SK-N-SH (cell line): ENCODE results near the gene RBM47. TPM values are rescaled to one million over a fixed set of nuclear protein-coding genes. Genes with fewer than 3 reads are reported as not detected.

Experiments
- CTCF ChIA-PET: fragments of 300-600, 350-600 bp; formaldehyde crosslinking; extraction: SDS; loops from one replicate; lab custom pipeline; 2021; lab: Yijun Ruan, JAX
- POLR2A ChIA-PET: fragments of 350-600 bp; sonication (Branson Sonifier 250); formaldehyde crosslinking; extraction: SDS; loops from one replicate; lab custom pipeline; 2020; ENCODE audit warnings: antibody characterized with exemption, inconsistent platforms; lab: Yijun Ruan, JAX
- DNase-seq: peaks from one replicate; pipeline ENCODE4 v3.0.0; 2012
- H2AFZ ChIP-seq: fragments of 200-600 bp; sonication (generic); 2 replicates; pipeline ENCODE4 v1.8.1; 2016; ENCODE audit warnings: antibody characterized with exemption, mild to moderate bottlenecking, low read depth
- H3F3A ChIP-seq: fragments of 200-600 bp; sonication (generic); replicated peaks from 2 replicates; pipeline ENCODE3; 2016; ENCODE audit warnings: antibody characterized with exemption, mild to moderate bottlenecking; ENCODE audit not compliant: insufficient read depth
- H3K27ac ChIP-seq, 2 experiments: fragments of 200-500 bp in 1 of 2; fragments of 200-600 bp in 1 of 2; sonication (Bioruptor generic) in 1 of 2; sonication (generic), shearing (Covaris generic) in 1 of 2; 2 replicates each; pipeline versions ENCODE4 v1.5.1 to v1.6.1; 2014 to 2016; ENCODE audit warnings: low read depth in 2 of 2, inconsistent platforms in 1 of 2, low read length in 1 of 2, mild to moderate bottlenecking in 1 of 2, mixed read lengths in 1 of 2
- H3K27me3 ChIP-seq: fragments of 200-600 bp; sonication (generic), shearing (Covaris generic); 2 replicates; pipeline ENCODE4 v1.6.1; 2016; ENCODE audit warnings: mixed run types; ENCODE audit not compliant: insufficient read depth
- H3K36me3 ChIP-seq, 2 experiments: fragments of 200-500 bp in 1 of 2; fragments of 200-600 bp in 1 of 2; sonication (Bioruptor generic) in 1 of 2; sonication (generic) in 1 of 2; replicated peaks in 1 of 2; 2 replicates each; pipeline versions ENCODE3 to v1.5.1; 2014 to 2016; ENCODE audit warnings: low read length in 1 of 2, mild to moderate bottlenecking in 1 of 2; ENCODE audit not compliant: insufficient read depth in 2 of 2, control insufficient read depth in 1 of 2
- H3K4me1 ChIP-seq, 2 experiments: fragments of 200-500 bp in 1 of 2; fragments of 200-600 bp in 1 of 2; sonication (Bioruptor generic) in 1 of 2; sonication (generic), shearing (Covaris generic) in 1 of 2; 2 replicates each; pipeline versions ENCODE4 v1.5.1 to v1.6.1; 2014 to 2016; ENCODE audit warnings: low read depth in 1 of 2, low read length in 1 of 2, mixed run types in 1 of 2; ENCODE audit not compliant: insufficient read depth in 2 of 2, control insufficient read depth in 1 of 2
- H3K4me2 ChIP-seq: fragments of 200-600 bp; sonication (generic), shearing (Covaris generic); 2 replicates; pipeline ENCODE4 v1.6.1; 2017; ENCODE audit warnings: mixed run types
- H3K4me3 ChIP-seq, 2 experiments: fragments of 200-500 bp in 1 of 2; fragments of 200-600 bp in 1 of 2; sonication (Bioruptor generic) in 1 of 2; sonication (generic), shearing (Covaris generic) in 1 of 2; 2 replicates each; pipeline versions ENCODE4 v1.5.1 to v1.8.1; 2014 to 2016; ENCODE audit warnings: low read depth in 2 of 2, inconsistent platforms in 1 of 2, low read length in 1 of 2, mild to moderate bottlenecking in 1 of 2, mixed read lengths in 1 of 2, moderate library complexity in 1 of 2
- H3K79me2 ChIP-seq: fragments of 200-600 bp; sonication (generic); 2 replicates; pipeline ENCODE4 v1.8.1; 2017; ENCODE audit warnings: mild to moderate bottlenecking; ENCODE audit not compliant: insufficient read depth
- H3K9ac ChIP-seq: fragments of 200-600 bp; sonication (generic); 2 replicates; pipeline ENCODE4 v1.6.1; 2017; ENCODE audit warnings: mixed run types
- H3K9me2 ChIP-seq: fragments of 200-600 bp; sonication (generic); 2 replicates; pipeline ENCODE4 v1.6.1; 2017; ENCODE audit warnings: mixed run types
- H3K9me3 ChIP-seq: fragments of 200-600 bp; sonication (generic); 2 replicates; pipeline ENCODE4 v1.6.1; 2017; ENCODE audit warnings: mixed run types, mild to moderate bottlenecking, moderate library complexity
- H4K20me1 ChIP-seq: fragments of 200-600 bp; sonication (generic); 2 replicates; pipeline ENCODE4 v1.6.1; 2017; ENCODE audit warnings: mild to moderate bottlenecking, mixed run types; ENCODE audit not compliant: insufficient read depth
- ELF1 ChIP-seq: IDR thresholded peaks from 2 replicates; pipeline ENCODE4 v1.4.0; 2012
- EP300 ChIP-seq, 2 experiments: IDR thresholded peaks; 2 replicates each; pipeline versions ENCODE4 v1.4.0 to v1.6.1; 2012; ENCODE audit warnings: borderline replicate concordance in 1 of 2, low read depth in 1 of 2, low read length in 1 of 2
- GATA2 ChIP-seq: sonication (generic); formaldehyde crosslinking; IDR thresholded peaks from 2 replicates; pipeline ENCODE4 v1.5.0; 2020; ENCODE audit warnings: mild to moderate bottlenecking, missing genetic modification reagents
- JUND ChIP-seq: IDR thresholded peaks from 2 replicates; pipeline ENCODE4 v1.4.0; 2012
- MXI1 ChIP-seq: IDR thresholded peaks from 2 replicates; pipeline ENCODE4 v1.6.1; 2012; ENCODE audit warnings: mild to moderate bottlenecking, low read depth, low read length, improper control_type of control experiment
- NRF1 ChIP-seq: IDR thresholded peaks from 2 replicates; pipeline ENCODE4 v1.6.1; 2012; ENCODE audit warnings: low read depth, mild to moderate bottlenecking, low read length
- RAD21 ChIP-seq: IDR thresholded peaks from 2 replicates; pipeline ENCODE4 v1.6.1; 2012; ENCODE audit warnings: mild to moderate bottlenecking, low read length
- RCOR1 ChIP-seq: fragments of 150-350 bp; IDR thresholded peaks from 2 replicates; pipeline ENCODE4 v1.6.1; 2017; ENCODE audit warnings: antibody characterized with exemption, low read length
- RXRA ChIP-seq: IDR thresholded peaks from 2 replicates; pipeline ENCODE4 v1.4.0; 2012; ENCODE audit warnings: low read depth, mild to moderate bottlenecking, borderline replicate concordance
- TEAD4 ChIP-seq: IDR thresholded peaks from 2 replicates; pipeline ENCODE4 v1.4.0; 2012; ENCODE audit warnings: mild to moderate bottlenecking, borderline replicate concordance; ENCODE audit not compliant: insufficient read depth
- whole genome bisulfite sequencing: methylation state at CpG from one replicate; pipeline ENCODE4 v1.1.6; 2017; ENCODE audit warnings: low lambda C conversion rate; 5-methylcytosine and 5-hydroxymethylcytosine counted together
- polyA plus RNA-seq, 3 experiments: library from polyadenylated mRNA; depleted of rRNA; stranded (reverse); fragments of >200 nt; gene quantifications; 2 replicates each; pipeline ENCODE4 v1.2.3, GENCODE V29; 2012
- TF ChIP-seq, protein P1 (sequence below): fragments of 200-600 bp; sonication (generic); IDR thresholded peaks from 2 replicates; pipeline ENCODE4 v1.6.1; 2017; ENCODE audit warnings: antibody characterized with exemption, mild to moderate bottlenecking, moderate library complexity
- TF ChIP-seq, protein P2 (sequence below): fragments of 150-350 bp; IDR thresholded peaks from 2 replicates; pipeline ENCODE4 v1.6.1; 2016; ENCODE audit warnings: mild to moderate bottlenecking, low read depth, low read length
- TF ChIP-seq, protein P3 (sequence below): IDR thresholded peaks from 2 replicates; pipeline ENCODE4 v1.4.0; 2012; ENCODE audit warnings: low read depth, borderline replicate concordance
- TF ChIP-seq, protein P4 (sequence below): IDR thresholded peaks from 2 replicates; pipeline ENCODE4; 2012
- TF ChIP-seq, protein P5 (sequence below): IDR thresholded peaks from 2 replicates; pipeline ENCODE4 v1.4.0; 2012; ENCODE audit warnings: low read depth, borderline replicate concordance

RBM47 gene
- 4.7 and 6.8 TPM in 2 replicates for polyA plus RNA-seq (2012; rRNA removed)
- polyA plus RNA-seq (2012; cell fraction: cytosol; rRNA removed): 3.9 and 4.6 TPM in 2 replicates
- 4.1 and 7.9 TPM in 2 replicates for polyA plus RNA-seq (2012; cell fraction: nucleus; rRNA removed)

DNA sequence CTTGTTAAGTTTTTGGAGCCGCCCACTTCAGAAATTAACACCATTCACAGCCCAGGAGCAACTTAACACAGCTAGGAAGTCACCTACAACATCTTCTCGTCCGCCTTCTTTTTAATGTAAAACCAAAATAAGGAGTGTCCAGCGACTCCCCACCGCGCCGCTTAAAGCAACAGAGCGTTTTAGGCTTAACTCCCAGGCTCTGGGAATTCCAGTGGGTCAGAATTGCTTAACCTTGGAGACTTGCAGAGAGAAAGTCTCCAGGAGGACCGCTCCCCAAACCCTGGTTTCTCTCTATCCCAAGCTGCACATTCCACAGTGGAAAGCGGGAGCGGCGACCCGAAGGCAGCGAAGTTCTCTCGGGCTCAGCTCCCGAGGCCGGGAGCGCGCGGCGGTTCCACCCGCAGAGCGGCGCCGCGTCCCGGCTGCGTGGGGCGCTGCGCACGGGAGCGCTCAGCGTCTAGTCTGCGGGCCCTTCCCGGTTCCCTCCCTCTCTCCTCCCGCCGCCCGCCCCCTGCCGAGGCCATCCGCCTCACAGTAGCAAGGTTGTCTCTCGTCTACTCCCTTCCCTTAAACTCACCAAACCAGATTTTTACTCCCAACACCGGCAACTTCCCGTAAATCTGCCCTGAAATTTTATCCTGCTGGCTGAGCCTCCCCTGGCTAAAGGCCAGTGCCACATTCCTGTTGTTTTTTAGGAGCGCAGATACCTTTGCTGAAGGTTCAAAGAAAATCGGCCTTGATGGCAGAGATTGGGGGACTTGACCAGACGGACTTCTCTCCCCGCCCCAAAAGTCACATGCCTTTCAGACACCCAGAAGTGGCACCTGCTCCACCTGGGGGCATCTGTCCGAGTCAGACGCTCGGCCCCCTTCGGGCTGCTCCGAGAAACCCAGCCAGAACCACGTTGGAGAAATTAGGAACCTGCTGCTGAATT is at the start of gene RBM47:
Gene RBM47 (minus strand): TSS at position 464 of the 934 bp plus-strand sequence. CDS start 190,971 bp downstream, outside the sequence.
- Histone ChIP-seq H3K9me3 (no peaks in the 10 kb centered on the region), H3K9me2 (no peaks in the 10 kb centered on the region), H3K4me2 (peak within 1 kb of the TSS; percentile 80), H3K79me2 (no peaks in the 10 kb centered on the region), H3K36me3 (no peaks in the 10 kb centered on the region), H3K27me3 (no peaks in the 10 kb centered on the region), H3F3A (peaks cover 4% of the 10 kb centered on the region), H4K20me1 (no peaks in the 10 kb centered on the region), H3K9ac (peak within 1 kb of the TSS; percentile 69; the same call in 1 of the 2 replicates), H3K4me1 (no peaks in the 10 kb centered on the region; a peak in 2 of 4 replicates), H2AFZ (peak within 1 kb of the TSS; percentile 94), H3K4me3 (peak within 1 kb of the TSS; percentile 64 to 70), H3K27ac (peak within 1 kb of the TSS in 1 of 2 experiments; percentile 55; a peak in 1 of 4 replicates)
- 29% methylated on average over 32 of the region's 53 CpGs for WGBS
- TF ChIP-seq RAD21: peak; percentile 3; the same call in 1 of the 2 replicates
- peak; percentile 29; the same call in 1 of the 2 replicates for TF ChIP-seq TEAD4
- TF ChIP-seq, protein P1, sequence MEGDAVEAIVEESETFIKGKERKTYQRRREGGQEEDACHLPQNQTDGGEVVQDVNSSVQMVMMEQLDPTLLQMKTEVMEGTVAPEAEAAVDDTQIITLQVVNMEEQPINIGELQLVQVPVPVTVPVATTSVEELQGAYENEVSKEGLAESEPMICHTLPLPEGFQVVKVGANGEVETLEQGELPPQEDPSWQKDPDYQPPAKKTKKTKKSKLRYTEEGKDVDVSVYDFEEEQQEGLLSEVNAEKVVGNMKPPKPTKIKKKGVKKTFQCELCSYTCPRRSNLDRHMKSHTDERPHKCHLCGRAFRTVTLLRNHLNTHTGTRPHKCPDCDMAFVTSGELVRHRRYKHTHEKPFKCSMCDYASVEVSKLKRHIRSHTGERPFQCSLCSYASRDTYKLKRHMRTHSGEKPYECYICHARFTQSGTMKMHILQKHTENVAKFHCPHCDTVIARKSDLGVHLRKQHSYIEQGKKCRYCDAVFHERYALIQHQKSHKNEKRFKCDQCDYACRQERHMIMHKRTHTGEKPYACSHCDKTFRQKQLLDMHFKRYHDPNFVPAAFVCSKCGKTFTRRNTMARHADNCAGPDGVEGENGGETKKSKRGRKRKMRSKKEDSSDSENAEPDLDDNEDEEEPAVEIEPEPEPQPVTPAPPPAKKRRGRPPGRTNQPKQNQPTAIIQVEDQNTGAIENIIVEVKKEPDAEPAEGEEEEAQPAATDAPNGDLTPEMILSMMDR: peak; percentile 30; the same call in 1 of the 2 replicates
- peak; percentile 54 for TF ChIP-seq NRF1
- TF ChIP-seq RXRA: no peak
- TF ChIP-seq, protein P2, sequence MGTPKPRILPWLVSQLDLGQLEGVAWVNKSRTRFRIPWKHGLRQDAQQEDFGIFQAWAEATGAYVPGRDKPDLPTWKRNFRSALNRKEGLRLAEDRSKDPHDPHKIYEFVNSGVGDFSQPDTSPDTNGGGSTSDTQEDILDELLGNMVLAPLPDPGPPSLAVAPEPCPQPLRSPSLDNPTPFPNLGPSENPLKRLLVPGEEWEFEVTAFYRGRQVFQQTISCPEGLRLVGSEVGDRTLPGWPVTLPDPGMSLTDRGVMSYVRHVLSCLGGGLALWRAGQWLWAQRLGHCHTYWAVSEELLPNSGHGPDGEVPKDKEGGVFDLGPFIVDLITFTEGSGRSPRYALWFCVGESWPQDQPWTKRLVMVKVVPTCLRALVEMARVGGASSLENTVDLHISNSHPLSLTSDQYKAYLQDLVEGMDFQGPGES: no peak
- TF ChIP-seq EP300 (IDR thresholded peaks at IDR 0.05; ENCODE audit: borderline replicate concordance in 1 of 2, low read depth in 1 of 2, low read length in 1 of 2): peak in 1 of 2 experiments; percentile 25; a peak in 1 of 4 replicates
- TF ChIP-seq ELF1: 0 out of 2 replicates have a peak, but pooled peaks have one; percentile 10
- POLR2A ChIA-PET: no interaction called here
- CTCF ChIA-PET: interaction anchor here (1.1 to 1.5 kb wide), 2 partner anchors 24 to 61 kb away, joined by 3 to 4 read pairs; no protein-coding TSS in a partner anchor
- DNase-seq: peak; percentile 80

DNA sequence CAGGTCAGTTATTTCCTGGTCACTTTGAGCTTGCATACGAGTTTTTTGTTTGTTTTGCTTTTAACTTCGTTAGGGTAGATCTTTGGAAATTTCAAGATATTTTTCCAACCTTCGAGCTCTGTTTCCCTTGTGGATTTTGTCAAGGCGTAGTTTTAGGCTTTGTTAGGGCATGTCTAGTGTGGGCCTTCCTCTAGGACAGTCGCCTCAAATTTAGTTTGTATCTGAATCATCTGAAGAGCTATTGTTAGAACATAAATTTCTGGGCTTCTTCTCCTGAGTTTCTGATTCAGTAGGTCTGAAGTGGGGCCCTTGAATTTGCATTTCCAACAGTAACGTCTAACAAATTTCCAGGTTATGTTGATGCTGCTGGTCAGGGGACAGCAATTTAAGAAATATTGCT is 48.8 kb upstream of the RBM47 start:
- no peak overlapping the region for H3K9ac ChIP-seq
- no peak overlapping the region for H3K4me3 ChIP-seq
- peaks cover 4% of the 10 kb centered on the region for H3F3A ChIP-seq
- H3K9me3 ChIP-seq: no peaks in the 10 kb centered on the region
- no peak overlapping the region for H3K4me2 ChIP-seq
- POLR2A ChIA-PET: no interaction called here
- H3K9me2 ChIP-seq: no peaks in the 10 kb centered on the region
- CTCF ChIA-PET: no interaction called here
- H2AFZ ChIP-seq: no peak overlapping the region
- no peak for TF ChIP-seq ELF1
- no peak for TF ChIP-seq EP300 (IDR thresholded peaks at IDR 0.05; ENCODE audit: borderline replicate concordance in 1 of 2, low read depth in 1 of 2, low read length in 1 of 2)
- no peak for TF ChIP-seq GATA2 (CRISPR knock-in tag)
- no peak for TF ChIP-seq MXI1
- TF ChIP-seq RCOR1: no peak
- TF ChIP-seq, protein P3, sequence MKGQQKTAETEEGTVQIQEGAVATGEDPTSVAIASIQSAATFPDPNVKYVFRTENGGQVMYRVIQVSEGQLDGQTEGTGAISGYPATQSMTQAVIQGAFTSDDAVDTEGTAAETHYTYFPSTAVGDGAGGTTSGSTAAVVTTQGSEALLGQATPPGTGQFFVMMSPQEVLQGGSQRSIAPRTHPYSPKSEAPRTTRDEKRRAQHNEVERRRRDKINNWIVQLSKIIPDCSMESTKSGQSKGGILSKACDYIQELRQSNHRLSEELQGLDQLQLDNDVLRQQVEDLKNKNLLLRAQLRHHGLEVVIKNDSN: no peak
- TF ChIP-seq, protein P4, sequence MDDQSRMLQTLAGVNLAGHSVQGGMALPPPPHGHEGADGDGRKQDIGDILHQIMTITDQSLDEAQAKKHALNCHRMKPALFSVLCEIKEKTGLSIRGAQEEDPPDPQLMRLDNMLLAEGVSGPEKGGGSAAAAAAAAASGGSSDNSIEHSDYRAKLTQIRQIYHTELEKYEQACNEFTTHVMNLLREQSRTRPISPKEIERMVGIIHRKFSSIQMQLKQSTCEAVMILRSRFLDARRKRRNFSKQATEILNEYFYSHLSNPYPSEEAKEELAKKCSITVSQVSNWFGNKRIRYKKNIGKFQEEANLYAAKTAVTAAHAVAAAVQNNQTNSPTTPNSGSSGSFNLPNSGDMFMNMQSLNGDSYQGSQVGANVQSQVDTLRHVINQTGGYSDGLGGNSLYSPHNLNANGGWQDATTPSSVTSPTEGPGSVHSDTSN: no peak
- TF ChIP-seq JUND: no peak
- TF ChIP-seq, protein P5, sequence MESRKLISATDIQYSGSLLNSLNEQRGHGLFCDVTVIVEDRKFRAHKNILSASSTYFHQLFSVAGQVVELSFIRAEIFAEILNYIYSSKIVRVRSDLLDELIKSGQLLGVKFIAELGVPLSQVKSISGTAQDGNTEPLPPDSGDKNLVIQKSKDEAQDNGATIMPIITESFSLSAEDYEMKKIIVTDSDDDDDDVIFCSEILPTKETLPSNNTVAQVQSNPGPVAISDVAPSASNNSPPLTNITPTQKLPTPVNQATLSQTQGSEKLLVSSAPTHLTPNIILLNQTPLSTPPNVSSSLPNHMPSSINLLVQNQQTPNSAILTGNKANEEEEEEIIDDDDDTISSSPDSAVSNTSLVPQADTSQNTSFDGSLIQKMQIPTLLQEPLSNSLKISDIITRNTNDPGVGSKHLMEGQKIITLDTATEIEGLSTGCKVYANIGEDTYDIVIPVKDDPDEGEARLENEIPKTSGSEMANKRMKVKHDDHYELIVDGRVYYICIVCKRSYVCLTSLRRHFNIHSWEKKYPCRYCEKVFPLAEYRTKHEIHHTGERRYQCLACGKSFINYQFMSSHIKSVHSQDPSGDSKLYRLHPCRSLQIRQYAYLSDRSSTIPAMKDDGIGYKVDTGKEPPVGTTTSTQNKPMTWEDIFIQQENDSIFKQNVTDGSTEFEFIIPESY: no peak
- no peak overlapping the region for H3K27ac ChIP-seq
- H4K20me1 ChIP-seq: no peaks in the 10 kb centered on the region
- H3K27me3 ChIP-seq: no peaks in the 10 kb centered on the region
- H3K4me1 ChIP-seq: peaks cover 0 to 3% of the 10 kb centered on the region in 2 experiments; a peak in 2 of 4 replicates
- DNase-seq: no peak
- H3K79me2 ChIP-seq: no peaks in the 10 kb centered on the region
- H3K36me3 ChIP-seq: no peaks in the 10 kb centered on the region
- 93% methylated on average over 6 of the region's 6 CpGs for WGBS
